Measurements from ENCODE around the gene RMND5B. TPM values are rescaled to one million over a fixed set of nuclear protein-coding genes. Genes with fewer than 3 reads are reported as not detected.

The RMND5B gene
- total and polyA plus RNA-seq, 8 donors = 28.9 to 41.5 (median 30.3) TPM

DNA sequence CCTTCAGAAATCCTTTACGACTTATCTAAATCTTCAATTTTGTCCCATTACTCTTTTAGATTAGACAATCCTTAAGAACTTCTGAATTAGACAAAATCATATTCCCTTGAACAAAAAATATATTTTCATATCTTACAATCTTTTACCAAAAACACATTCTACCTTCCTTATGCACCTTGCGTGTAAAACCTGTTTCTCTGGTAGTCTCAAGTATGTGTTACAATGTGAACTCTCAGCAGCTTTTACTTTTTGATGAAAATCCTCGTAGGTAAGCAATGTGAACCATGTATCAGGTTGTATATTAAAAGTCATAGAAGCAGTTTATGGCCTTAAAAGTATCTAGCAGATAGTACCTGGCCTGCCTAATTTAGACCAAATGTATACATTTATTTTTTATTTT, 43.6 kb downstream of the RMND5B start:
- Histone ChIP-seq H3K27me3 (no peaks in the 10 kb centered on the region), H3K4me1 (no peaks in the 10 kb centered on the region), H3K27ac (no peak overlapping the region), H3K9me3 (no peaks in the 10 kb centered on the region), H3K4me3 (no peak overlapping the region), H3K36me3 (no peaks in the 10 kb centered on the region)
- intact Hi-C loops (cut with DNase I) = no loop called here
- TF ChIP-seq, protein P1, sequence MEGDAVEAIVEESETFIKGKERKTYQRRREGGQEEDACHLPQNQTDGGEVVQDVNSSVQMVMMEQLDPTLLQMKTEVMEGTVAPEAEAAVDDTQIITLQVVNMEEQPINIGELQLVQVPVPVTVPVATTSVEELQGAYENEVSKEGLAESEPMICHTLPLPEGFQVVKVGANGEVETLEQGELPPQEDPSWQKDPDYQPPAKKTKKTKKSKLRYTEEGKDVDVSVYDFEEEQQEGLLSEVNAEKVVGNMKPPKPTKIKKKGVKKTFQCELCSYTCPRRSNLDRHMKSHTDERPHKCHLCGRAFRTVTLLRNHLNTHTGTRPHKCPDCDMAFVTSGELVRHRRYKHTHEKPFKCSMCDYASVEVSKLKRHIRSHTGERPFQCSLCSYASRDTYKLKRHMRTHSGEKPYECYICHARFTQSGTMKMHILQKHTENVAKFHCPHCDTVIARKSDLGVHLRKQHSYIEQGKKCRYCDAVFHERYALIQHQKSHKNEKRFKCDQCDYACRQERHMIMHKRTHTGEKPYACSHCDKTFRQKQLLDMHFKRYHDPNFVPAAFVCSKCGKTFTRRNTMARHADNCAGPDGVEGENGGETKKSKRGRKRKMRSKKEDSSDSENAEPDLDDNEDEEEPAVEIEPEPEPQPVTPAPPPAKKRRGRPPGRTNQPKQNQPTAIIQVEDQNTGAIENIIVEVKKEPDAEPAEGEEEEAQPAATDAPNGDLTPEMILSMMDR (IDR thresholded peaks at IDR 0.05) = no peak
- DNase-seq (peak in 2 of 4 donors; percentile 23 to 69), ATAC-seq (no peak)

- intact Hi-C loops (cut with DNase I) = no loop called here
- Histone ChIP-seq H3K9me3 (no peaks in the 10 kb centered on the region), H3K36me3 (no peaks in the 10 kb centered on the region), H3K27ac (no peak overlapping the region), H3K27me3 (no peaks in the 10 kb centered on the region), H3K4me1 (no peaks in the 10 kb centered on the region), H3K4me3 (no peak overlapping the region)
- DNase-seq = no peak
- TF ChIP-seq, protein P1 (IDR thresholded peaks at IDR 0.05) = no peak
- no peak for ATAC-seq
Observed at GRCh38 chr5:178176791-178177190, 46.0 kb downstream of the RMND5B start.

GRCh38 chr5:178177569-178177968, 46.8 kb downstream of the RMND5B start:
- ATAC-seq = no peak
- Histone ChIP-seq H3K27me3 (no peaks in the 10 kb centered on the region), H3K9me3 (no peaks in the 10 kb centered on the region), H3K36me3 (no peaks in the 10 kb centered on the region), H3K4me3 (no peak overlapping the region), H3K4me1 (peaks cover 0 to 6% of the 10 kb centered on the region in 2 donors), H3K27ac (no peak overlapping the region)
- intact Hi-C loops (cut with DNase I) = no loop called here
- TF ChIP-seq, protein P1 (IDR thresholded peaks at IDR 0.05) = no peak
- no peak for DNase-seq

DNA sequence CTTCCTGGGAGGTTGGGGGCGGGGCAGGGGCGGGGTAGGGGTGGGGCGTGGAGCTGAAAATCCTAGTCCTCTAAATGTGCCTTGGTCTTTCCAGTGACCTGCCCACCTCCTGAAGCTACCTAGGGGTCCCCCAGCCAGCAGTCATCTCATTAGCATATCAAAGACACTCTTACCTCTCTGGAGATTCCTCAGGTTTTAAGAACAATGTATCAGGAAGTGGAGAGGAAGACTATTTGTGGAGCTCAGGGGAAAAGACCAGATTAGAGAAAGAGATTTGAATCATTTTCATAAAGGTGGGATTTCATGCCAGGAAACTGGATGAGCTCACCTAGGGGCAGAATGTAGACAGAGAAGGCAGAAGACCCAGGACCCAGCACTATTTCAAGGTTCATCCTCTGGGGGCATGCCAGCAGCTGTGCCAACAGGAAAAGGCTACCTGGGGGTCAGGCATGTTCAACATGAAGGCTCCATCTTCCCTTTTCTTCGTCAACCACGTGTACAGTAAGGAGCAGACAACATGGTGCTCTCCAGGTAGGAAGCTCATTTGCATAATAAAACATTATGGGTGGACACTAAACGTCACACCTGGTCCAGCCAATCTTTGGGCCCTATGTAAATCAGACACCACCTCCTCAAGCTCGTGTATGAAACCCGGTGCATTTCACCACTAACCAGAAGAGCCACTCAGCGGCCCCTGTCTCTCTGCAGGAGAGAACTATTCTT, 49.5 kb downstream of the RMND5B start:
- TF ChIP-seq, protein P1 (IDR thresholded peaks at IDR 0.05) = no peak
- no peak for DNase-seq
- no peak for ATAC-seq
- Histone ChIP-seq H3K27ac (no peak overlapping the region), H3K4me1 (peaks cover 0 to 6% of the 10 kb centered on the region in 2 donors), H3K9me3 (no peaks in the 10 kb centered on the region), H3K36me3 (no peaks in the 10 kb centered on the region), H3K27me3 (no peaks in the 10 kb centered on the region), H3K4me3 (no peak overlapping the region)
- intact Hi-C loops (cut with DNase I) = no loop called here

DNA sequence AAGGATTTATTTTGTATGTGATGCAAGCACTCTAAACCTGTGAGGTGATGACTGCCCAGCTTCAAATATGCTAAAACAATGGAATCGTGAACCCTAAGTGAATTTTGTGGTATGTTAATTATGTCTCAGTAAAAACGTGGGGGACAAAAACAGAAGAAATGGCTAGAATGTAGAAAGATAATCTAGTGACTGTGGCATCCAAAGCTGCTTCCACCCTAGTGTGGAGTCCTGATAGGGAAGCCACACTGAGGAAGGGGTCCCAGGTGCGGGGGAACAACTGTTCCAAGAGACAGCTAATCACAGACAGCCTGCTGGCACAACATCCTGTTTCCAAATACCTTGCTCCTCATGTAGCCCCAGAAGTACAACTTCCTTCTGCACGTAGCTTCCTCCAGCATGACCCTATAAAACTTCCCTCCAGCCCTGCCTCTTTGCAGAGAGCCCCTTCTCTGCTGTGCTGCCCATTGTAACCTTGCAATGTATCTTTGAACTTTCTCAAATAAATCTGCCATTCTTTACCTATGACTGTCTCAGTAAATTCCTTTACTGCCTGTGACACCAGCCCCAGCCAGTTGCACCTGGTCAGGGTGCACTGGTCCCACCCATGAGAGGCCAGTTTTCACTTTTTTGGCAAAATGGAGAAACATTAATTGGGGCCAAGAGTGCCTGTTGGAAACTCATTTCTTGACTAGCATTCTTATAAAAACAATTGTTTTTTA, 51.5 kb downstream of the RMND5B start:
- Histone ChIP-seq H3K27ac (no peak overlapping the region), H3K36me3 (no peaks in the 10 kb centered on the region)
- intact Hi-C loops (cut with DNase I) = no loop called here

More for the DNA sequence above, 51.5 kb downstream of the RMND5B start:
- Histone ChIP-seq H3K4me3 (no peak overlapping the region), H3K9me3 (no peaks in the 10 kb centered on the region), H3K27me3 (no peaks in the 10 kb centered on the region), H3K4me1 (peaks cover 0 to 6% of the 10 kb centered on the region in 2 donors)
- DNase-seq (no peak), ATAC-seq (no peak)
- TF ChIP-seq, protein P1 (IDR thresholded peaks at IDR 0.05) = no peak
